A673 (cell line): Measurements from ENCODE around the gene SEMA5B.

Source experiments
- EZH2 ChIP-seq: fragments of 200-600 bp; sonication (generic); IDR thresholded peaks from 2 replicates; pipeline ENCODE4 v1.6.1; 2017; ENCODE audit warnings: borderline replicate concordance, low read depth, mild to moderate bottlenecking, mixed read lengths, antibody characterized with exemption, low read length; ENCODE audit not compliant: poor library complexity, severe bottlenecking
- TF ChIP-seq, protein P1 (sequence below): fragments of 300-800, 200-600 bp; sonication (generic); conservative IDR thresholded peaks from 2 replicates; pipeline ENCODE4 v1.5.1; 2017; ENCODE audit warnings: low read depth, mild to moderate bottlenecking, antibody characterized with exemption, low read length, moderate library complexity, mixed read lengths

DNA sequence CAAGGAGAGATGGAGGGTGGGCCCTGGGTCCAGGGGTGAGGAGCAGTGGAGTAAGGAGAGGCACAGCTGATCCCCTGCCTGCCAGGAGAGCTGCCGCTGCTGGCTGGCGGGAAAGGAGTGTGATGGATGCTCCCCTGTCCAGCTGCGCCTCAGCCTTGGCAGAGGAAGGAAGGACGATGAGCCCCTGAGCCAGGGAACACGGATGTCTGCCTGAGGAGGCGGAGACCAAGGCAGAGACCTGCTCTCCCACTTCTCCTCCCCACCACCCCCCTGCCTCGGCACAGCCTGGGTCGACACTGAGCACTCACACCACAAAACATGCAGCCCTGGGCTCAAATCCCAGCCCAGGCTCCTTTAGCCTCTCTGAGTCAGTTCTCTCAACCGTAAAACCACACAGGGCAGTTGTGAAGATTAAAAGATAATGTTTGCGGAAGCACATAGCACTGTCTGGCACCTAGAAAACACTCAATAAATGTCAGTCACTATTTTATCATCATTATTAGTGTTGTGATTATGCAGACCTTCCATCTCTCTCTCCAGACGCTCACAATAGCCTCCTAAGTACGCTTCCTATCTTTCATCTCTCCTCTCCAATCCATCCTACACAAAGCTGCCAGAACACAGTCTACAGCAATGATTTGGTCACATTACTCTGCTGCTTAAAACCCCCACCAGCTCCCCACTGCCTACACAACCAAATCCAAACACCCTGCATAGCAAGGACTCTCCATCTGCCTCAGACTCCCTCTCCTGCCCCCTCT, 52.2 kb downstream of the SEMA5B start:
- TF ChIP-seq, protein P1, sequence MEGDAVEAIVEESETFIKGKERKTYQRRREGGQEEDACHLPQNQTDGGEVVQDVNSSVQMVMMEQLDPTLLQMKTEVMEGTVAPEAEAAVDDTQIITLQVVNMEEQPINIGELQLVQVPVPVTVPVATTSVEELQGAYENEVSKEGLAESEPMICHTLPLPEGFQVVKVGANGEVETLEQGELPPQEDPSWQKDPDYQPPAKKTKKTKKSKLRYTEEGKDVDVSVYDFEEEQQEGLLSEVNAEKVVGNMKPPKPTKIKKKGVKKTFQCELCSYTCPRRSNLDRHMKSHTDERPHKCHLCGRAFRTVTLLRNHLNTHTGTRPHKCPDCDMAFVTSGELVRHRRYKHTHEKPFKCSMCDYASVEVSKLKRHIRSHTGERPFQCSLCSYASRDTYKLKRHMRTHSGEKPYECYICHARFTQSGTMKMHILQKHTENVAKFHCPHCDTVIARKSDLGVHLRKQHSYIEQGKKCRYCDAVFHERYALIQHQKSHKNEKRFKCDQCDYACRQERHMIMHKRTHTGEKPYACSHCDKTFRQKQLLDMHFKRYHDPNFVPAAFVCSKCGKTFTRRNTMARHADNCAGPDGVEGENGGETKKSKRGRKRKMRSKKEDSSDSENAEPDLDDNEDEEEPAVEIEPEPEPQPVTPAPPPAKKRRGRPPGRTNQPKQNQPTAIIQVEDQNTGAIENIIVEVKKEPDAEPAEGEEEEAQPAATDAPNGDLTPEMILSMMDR: no peak
- TF ChIP-seq EZH2: no peak
